ENCODE data around the gene AOPEP.

DNA sequence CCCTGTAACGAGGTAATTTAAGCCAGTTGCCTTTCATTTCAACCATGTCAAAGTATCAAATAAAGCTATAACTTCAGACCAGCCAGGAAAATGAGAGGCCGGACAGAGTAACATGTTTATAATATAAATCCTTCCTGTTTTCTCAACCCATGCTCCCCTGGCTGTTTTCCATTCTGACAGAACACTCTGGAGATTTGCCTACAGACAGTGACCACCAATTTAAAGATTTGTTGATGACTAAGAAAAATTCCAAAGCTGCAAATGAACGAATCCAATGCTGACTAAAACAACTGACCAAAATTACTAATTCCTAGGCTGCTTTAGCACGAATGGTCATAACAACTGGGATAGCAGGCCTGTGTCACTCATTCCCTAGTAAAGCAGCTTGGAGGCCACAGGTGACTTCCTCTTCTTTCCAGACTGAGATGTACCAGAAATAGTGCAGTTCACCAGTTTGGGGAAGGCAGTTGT is 141.4 kb downstream of the AOPEP start:
- TF ChIP-seq, protein P1, sequence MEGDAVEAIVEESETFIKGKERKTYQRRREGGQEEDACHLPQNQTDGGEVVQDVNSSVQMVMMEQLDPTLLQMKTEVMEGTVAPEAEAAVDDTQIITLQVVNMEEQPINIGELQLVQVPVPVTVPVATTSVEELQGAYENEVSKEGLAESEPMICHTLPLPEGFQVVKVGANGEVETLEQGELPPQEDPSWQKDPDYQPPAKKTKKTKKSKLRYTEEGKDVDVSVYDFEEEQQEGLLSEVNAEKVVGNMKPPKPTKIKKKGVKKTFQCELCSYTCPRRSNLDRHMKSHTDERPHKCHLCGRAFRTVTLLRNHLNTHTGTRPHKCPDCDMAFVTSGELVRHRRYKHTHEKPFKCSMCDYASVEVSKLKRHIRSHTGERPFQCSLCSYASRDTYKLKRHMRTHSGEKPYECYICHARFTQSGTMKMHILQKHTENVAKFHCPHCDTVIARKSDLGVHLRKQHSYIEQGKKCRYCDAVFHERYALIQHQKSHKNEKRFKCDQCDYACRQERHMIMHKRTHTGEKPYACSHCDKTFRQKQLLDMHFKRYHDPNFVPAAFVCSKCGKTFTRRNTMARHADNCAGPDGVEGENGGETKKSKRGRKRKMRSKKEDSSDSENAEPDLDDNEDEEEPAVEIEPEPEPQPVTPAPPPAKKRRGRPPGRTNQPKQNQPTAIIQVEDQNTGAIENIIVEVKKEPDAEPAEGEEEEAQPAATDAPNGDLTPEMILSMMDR (IDR thresholded peaks at IDR 0.05), result no peak
- no peak for TF ChIP-seq POLR2AphosphoS5 (IDR thresholded peaks at IDR 0.05; ENCODE audit: low read depth, low read length)
- TF ChIP-seq, protein P2, sequence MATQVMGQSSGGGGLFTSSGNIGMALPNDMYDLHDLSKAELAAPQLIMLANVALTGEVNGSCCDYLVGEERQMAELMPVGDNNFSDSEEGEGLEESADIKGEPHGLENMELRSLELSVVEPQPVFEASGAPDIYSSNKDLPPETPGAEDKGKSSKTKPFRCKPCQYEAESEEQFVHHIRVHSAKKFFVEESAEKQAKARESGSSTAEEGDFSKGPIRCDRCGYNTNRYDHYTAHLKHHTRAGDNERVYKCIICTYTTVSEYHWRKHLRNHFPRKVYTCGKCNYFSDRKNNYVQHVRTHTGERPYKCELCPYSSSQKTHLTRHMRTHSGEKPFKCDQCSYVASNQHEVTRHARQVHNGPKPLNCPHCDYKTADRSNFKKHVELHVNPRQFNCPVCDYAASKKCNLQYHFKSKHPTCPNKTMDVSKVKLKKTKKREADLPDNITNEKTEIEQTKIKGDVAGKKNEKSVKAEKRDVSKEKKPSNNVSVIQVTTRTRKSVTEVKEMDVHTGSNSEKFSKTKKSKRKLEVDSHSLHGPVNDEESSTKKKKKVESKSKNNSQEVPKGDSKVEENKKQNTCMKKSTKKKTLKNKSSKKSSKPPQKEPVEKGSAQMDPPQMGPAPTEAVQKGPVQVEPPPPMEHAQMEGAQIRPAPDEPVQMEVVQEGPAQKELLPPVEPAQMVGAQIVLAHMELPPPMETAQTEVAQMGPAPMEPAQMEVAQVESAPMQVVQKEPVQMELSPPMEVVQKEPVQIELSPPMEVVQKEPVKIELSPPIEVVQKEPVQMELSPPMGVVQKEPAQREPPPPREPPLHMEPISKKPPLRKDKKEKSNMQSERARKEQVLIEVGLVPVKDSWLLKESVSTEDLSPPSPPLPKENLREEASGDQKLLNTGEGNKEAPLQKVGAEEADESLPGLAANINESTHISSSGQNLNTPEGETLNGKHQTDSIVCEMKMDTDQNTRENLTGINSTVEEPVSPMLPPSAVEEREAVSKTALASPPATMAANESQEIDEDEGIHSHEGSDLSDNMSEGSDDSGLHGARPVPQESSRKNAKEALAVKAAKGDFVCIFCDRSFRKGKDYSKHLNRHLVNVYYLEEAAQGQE (IDR thresholded peaks at IDR 0.05; ENCODE audit: insufficient read depth in 1 of 2, low read depth in 2 of 2, low read length in 1 of 2), result no peak
- no peak for TF ChIP-seq TCF7L2 (IDR thresholded peaks at IDR 0.05; ENCODE audit: low read depth, low read length)
- TF ChIP-seq SIN3A (IDR thresholded peaks at IDR 0.05; ENCODE audit: borderline replicate concordance, insufficient read depth, low read depth, low read length), result no peak

Data from Panc1 (cell line).